ENCODE results near the gene P4HA2.
"Not testable (repeated sequence)": the region's sequence is repeated elsewhere in the genome, so short reads cannot be mapped to it uniquely, and the experiment has no call there.

Gene P4HA2

GRCh38 chr5:132199116-132199680 is 28.5 kb downstream of the P4HA2 start:
- no peak for DNase-seq (ENCODE audit: low spot score)

DNA sequence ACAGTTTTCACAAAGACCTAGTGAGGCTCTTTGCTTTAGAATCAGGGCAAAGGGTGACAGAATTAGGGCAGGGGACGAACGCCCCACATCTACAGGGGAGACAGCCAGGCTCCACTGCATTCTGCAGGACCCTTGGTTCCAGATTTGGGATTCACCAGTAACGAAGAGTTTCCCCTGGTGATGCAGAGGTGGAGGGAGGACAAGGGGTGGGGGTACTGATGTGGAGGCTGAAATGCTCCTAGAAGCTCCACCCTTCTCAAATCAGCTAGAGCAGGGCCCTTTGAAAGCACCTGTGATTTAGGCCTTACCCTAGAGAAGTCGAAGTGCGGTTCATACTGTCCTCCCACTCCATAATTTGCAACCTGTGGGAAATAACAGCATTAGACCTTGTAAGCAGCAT is 29.1 kb downstream of the P4HA2 start:
- no peak for DNase-seq (ENCODE audit: low spot score)

- no peak for DNase-seq (ENCODE audit: low spot score)
Observed at GRCh38 chr5:132195727-132196126, 31.9 kb downstream of the P4HA2 start.

DNA sequence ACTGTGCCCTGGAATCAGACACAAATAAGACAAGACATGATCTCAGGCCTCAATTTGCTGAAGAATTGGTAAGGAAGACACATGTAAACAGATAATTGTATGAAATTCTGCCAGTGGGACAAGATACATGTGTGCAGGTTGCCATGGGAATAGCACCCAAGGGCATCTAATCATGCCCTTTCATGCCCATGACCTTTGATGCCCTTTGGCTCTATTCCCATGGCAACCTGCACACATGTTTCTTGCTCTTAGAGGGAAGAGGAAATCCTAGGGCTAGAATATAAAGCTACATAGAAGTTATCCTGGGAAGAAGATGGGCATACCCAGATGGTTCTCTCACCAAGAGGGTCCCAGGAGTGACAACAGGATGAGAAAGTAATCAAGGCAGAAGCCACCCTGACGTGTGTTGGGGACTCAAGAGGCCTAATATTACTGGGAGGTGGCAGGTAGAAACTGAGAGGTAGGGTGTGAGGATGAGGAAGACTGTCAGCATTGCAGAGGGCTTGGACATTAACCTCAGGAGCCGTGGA is 34.4 kb downstream of the P4HA2 start:
- DNase-seq (ENCODE audit: low spot score), result no peak

DNA sequence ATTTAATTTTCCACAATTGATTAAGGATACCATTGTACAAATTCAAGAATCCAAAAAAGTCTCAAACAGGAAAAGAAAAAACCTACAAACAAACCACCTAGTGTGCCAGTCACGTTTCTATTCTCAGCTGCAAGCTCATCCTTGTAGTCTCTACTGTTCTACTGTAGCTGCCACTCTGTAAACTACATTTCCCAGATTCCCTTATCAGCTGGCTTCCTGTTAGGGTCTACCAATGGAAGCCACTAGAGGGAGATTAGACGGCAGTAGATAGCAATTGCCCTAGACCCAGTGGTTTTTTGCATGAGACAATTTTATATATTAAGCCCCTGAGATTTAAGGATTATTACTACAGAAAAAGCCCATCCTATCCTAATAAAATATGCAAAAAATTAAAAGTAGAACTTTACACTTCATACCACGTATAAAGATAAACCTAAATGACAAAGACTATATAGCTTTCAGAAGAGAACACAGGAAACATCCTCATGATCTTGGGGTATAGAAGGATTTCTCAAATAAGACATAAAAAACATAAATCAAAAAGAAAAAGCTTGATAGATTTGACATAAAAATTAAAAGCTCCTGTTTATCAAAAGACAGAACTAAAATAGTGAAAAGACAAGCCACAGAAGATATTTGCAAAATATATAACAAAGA is 37.4 kb downstream of the P4HA2 start:
- no peak for DNase-seq (ENCODE audit: low spot score)

DNA sequence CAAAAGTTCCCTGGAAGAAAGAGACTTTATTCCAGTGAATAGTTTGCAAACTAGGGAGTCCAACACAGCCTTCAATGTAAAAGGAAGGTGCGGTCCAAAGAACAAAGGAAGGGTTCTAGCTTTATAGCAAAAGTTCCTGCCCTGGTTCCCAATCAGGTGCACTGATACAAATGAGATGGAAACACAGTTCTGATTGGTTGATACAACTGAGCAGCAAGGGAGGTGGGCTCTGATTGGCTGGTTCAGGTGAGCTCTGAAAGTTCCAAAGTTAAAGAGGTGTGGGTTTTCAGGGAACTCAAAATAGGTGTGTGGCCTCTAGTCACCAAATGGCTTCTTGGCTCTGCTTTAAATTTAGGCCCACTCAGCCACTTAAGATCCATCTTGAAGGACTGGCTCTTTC is 43.1 kb downstream of the P4HA2 start:
- DNase-seq (ENCODE audit: low spot score), result no peak

DNA sequence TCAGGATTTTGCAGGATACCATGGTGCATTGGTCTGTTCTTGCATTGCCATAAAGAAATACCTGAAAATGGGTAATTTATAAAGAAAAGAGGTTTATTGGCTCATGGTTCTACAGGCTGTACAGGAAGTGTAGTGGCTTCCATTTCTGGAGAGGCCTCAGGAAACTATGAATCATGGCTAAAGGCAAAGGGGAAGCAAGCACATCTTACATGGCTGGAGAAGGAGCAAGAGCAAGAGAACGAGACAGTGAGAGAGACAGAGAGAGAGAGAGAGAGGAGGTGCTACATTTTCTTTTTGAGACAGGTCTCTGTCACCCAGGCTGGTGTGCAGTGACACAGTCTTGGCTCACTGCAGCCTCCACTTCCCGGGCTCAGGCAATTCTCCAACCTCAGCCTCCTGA is 43.9 kb downstream of the P4HA2 start:
- no peak for DNase-seq (ENCODE audit: low spot score)

DNA sequence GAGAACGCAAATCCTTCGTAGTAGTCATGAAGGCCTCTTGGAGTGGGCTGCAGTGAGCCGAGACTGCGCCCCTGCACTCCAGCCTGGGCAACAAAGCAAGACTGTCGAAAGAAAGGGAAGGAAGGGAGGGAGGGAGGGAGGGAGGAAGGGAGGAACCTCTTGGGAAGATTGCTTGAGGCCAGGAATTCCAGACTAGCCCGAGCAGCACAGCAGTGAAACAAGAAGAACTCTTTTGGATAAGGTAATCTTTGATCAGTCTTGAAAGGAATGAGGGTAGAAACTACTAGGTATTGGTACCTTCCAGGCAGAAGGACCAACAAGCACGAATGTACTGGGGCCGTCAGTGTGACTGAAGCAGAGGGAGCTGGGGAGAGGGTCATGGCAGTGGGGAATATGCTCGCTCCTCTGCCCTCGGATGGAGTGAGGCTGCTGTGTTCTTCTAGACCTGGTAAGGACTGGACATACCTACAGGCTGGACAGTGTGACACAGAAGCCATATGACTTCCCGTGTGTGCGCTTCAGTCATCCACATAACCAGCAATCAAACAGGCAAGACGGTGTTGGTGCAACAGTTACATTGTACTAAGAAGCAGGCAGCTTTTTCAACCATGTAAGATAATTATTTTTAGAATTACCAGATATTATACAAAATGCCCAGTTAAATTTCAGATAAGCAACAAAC is 45.2 kb downstream of the P4HA2 start:
- DNase-seq (ENCODE audit: low spot score), result no peak

GRCh38 chr5:132181011-132181629 is 46.5 kb downstream of the P4HA2 start:
- no peak for DNase-seq (ENCODE audit: low spot score)

DNA sequence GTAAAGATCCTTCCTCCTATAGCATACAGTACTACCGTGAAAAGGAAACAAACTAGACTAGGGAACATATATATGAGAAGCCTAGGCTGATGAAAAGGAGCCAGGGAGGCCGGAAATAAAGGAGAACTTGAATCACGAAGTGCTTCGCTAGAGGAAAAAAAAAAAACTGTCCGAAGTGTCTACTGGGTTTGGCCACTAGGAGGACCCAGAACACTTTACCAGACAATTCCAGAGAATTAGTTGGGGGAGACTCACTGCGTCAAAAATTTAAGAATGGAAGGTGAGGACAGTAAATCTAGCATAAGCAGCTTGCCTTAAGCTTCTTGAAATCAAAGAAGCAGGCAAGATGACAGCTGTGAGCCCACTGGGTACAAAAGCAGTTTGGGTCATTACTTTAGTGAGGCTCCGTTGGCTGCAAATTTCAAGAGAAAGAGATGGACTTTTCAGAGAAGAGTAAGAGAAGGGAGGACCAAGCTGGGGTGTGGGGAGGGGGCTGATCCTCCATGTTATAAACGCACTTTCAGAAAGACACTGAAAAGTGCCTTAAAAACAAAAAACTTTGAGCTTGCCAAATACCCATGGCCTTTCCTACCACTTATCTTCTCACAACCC is 47.4 kb downstream of the P4HA2 start:
- DNase-seq (ENCODE audit: low spot score), result no peak

DNA sequence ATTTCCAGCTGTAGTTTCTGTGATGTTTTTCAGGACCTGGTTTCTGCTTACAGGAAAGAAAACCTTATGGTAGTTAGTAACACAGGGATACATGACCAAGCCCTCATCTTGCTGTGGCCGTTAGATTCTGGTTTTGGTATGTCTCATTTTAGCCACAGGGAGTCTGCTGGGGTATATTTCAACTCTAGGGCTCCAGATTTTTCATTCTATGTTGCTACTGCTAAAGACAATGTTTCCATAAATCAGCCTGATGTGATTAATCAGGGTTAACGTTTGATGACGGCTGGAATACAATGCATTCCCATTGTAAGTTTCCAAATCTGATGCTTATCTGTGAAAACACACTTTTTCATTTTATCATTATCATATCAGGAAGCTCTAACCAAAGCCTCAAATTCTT is 48.2 kb downstream of the P4HA2 start:
- DNase-seq (ENCODE audit: low spot score), result no peak

DNA sequence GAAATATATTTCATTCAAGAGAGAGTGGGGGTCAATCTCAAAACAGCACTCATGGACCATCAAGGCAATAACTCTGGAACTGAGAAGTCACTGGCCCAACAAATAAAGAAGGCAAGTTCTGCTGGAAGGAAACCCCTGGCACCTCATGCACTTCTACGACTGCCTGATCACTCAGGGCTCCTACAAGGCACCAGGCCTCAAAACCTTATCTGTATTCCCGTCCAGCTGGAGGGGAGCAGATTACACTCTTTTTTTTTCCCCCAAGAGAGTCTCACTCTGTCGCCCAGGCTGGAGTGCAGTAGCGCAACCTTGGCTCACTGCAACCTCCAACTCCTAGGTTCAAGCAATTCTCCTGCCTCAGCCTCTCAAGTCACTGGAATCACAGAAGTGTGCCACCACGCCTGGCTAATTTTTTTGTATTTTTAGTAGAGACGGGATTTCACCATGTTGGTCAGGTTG is 49.9 kb downstream of the P4HA2 start:
- DNase-seq (ENCODE audit: low spot score), result no peak

DNA sequence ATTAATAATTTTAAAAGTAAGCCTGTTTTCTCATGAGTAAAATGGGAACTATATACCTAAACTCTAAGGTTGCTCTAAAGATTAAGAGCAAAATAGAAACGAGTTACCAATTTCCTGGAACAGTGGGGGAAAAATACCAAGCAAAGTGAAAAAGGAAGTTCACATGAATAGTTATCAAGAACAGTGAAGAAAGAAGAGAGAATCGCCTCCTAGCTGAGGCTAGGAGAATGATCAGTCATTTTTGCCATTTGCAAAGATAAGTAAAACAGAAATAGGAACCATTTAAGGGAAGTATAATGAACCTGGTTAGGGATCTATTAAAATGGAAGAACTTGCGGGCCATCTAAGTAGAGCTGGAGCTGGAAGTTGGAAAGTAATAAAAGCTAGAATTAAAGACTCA is 50.7 kb downstream of the P4HA2 start:
- no peak for DNase-seq (ENCODE audit: low spot score)

- no peak for DNase-seq (ENCODE audit: low spot score)
Observed at GRCh38 chr5:132176521-132176945, 51.1 kb downstream of the P4HA2 start.

GRCh38 chr5:132162945-132163344 is 64.7 kb downstream of the P4HA2 start:
- DNase-seq (ENCODE audit: low spot score), result no peak

GRCh38 chr5:132161574-132162326 is 65.9 kb downstream of the P4HA2 start:
- DNase-seq (ENCODE audit: low spot score), result not testable (repeated sequence)

DNA sequence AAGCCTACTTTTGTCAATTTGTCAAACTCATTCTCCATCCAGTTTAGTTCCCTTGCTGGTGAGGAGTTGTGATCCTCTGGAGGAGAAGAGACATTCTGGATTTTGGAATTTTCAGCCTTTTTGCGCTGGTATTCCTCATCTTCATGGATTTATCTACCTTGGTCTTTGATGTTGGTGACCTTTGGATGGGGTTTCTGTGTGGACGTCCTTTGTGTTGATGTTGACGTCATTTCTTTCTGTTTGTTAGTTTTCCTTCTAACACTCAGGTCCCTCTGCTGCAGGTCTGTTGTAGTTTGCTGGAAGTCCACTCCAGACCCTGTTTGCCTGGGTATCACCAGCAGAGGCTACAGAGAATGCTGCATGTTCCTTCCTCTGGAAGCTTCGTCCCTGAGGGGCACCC is 71.2 kb downstream of the P4HA2 start:
- DNase-seq (ENCODE audit: low spot score), result no peak

DNA sequence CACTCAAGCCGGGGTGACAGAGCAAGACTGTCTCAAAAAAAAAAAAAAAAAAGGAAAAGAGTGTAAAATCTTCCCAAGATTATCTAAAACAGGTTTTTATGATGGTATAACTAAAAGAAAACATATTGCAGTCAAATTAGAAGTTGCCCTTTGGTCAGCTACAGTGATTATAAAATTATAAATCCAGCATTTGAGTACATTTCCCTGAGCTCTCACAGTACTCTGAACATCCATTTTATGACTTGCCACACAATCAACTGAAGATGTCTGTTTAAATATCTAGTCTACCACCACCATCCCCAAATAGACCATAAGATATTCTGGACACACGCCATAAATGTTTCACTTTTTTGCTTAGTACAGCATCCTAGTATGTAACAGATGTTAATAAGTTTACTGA is 77.1 kb downstream of the P4HA2 start:
- no peak for DNase-seq (ENCODE audit: low spot score)

- no peak for DNase-seq (ENCODE audit: low spot score)
Observed at GRCh38 chr5:132147663-132148062, 80.0 kb downstream of the P4HA2 start.

- DNase-seq (ENCODE audit: low spot score), result not testable (repeated sequence)
Observed at GRCh38 chr5:132145326-132145725, 82.3 kb downstream of the P4HA2 start.

GRCh38 chr5:132143148-132143547 is 84.5 kb downstream of the P4HA2 start:
- no peak for DNase-seq (ENCODE audit: low spot score)

GRCh38 chr5:132142459-132142858 is 85.2 kb downstream of the P4HA2 start:
- DNase-seq (ENCODE audit: low spot score), result no peak

All from left forelimb (tissue), 1 donor.